Hematopoietic multipotent progenitor cell treated with erythropoietin and hydrocortisone succinate and interleukin-3 and kit ligand, for 15 days (in vitro differentiated cells): ENCODE data around the gene EAF2.
"Not testable (repeated sequence)": the region's sequence is repeated elsewhere in the genome, so short reads cannot be mapped to it uniquely, and the experiment has no call there.

ENCODE experiments used
- DNase-seq: peaks from one replicate; pipeline ENCODE4 v3.0.0-alpha.2; 2015; ENCODE audit warnings: low spot score

Gene EAF2

GRCh38 chr3:121834671-121835464, at the start of gene EAF2, which contains the start of gene IQCB1:
EAF2 (plus strand) TSS chr3:121835209; CDS start chr3:121835286, 77 bp downstream.
IQCB1 (minus strand) TSS chr3:121835060; CDS start chr3:121828960, 6,100 bp downstream.
- peak; percentile 97 for DNase-seq

DNA sequence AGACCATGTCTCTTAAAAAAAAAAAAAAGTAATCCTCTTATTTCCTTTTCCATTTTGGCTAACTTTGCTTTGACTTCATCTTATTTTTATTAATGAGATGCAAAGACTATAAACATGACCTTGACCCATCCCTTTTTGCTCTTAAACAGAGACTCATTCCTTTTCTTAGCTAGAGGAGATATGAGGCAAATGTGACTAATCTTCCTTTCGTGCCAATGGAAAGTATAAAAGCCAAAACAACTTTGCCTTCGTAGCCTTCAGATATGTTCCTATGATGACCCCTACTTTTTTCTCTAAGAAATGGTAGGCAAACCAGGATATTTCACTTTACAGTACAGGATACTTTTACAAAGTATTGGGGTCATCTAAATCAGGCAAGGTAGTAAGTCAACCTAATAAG, 48.5 kb upstream of the EAF2 start:
- no peak for DNase-seq

DNA sequence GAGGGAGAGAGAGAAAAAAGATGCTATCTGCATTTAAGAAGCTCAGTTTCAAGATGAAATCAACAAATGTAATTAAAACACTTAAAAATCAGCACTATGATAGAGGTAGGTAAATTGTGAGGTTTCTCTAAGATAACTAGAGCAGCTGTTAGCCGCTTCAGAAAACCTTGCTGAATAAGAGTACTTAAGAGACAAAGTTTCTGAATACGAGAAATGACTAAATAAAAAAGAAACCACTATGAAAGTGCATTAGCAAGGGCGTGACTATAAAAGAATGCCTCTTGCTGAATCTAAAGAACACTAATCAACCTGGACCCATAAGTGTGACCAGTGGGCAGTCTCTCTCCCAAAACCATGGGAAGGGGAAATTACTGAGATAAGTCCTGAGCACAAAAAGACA, 41.9 kb upstream of the EAF2 start:
- DNase-seq: no peak

DNA sequence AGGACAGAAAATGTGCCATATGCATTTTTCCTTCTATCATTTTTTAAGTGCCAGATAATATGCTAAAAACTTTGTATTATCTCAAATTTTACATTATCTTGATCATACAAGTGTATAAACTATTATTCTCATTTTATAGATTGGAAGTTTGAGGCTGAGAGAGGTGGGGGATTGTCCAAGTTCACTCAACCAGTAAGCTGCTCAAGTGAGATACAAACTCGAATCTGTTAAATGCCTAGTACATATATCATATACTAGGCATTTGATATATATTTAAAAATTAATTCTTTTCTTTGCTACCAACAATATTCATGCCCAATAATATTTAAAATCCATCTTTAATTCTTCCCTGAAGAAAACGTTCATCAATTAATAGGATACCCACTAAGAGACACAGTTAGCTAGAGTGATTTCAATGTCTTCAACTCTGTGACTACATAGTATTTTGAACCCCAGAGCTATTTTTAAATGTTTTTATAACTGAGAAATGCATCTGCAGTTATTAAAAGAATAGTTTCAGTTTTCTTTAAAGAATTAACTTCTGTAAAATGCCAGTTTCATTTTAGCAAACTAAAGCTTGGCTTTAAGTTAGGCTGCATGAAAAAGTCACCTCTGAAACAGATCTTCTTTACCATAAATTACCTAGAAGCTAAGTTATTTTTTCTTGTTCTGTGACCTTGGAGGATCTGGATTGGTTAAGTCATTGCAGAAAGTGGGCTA, 40.6 kb upstream of the EAF2 start:
- no peak for DNase-seq

- no peak for DNase-seq
Measured at GRCh38 chr3:121796970-121797369, 38.0 kb upstream of the EAF2 start.

GRCh38 chr3:121800906-121801305, 34.1 kb upstream of the EAF2 start:
- no peak for DNase-seq

- DNase-seq: no peak
Measured at GRCh38 chr3:121803771-121804320, 31.2 kb upstream of the EAF2 start.

DNA sequence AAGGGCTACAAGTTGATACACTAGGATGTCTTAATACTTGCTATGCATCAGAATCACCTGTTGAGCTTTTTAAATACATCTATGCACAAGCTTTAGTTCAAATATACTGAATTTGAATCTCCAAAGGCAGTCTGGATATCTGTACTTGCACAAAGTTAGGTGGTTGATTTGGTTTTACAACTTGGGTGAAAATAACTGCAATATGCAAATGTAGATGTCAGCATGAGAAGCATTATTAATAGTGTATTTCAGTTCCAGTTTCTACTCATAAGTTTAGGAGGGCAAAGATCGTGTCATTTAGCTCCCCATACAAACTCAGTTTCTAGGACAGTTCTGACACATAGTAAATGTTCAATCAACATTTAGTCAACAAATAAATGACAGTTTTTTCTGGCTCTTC, 25.8 kb upstream of the EAF2 start:
- no peak for DNase-seq

DNA sequence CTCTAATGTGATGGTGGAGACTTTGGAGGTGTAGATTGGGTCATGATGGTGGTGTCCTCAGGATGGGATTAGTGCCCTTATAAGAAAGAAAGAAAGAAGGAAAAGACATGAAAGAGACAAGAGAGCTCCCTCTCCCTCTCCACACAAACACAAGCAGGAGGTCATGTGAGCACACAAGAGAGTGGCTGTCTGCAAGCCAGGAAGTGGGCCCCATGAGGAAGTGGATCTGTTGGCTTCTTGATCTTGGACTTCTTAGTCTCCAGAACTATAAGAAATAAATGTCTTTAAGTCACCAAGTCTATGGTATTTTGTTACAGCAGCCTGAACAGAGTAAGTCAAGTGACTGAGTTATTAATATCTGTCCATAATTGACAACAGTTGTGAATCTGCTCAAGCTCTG, 17.3 kb upstream of the EAF2 start:
- DNase-seq: no peak

DNA sequence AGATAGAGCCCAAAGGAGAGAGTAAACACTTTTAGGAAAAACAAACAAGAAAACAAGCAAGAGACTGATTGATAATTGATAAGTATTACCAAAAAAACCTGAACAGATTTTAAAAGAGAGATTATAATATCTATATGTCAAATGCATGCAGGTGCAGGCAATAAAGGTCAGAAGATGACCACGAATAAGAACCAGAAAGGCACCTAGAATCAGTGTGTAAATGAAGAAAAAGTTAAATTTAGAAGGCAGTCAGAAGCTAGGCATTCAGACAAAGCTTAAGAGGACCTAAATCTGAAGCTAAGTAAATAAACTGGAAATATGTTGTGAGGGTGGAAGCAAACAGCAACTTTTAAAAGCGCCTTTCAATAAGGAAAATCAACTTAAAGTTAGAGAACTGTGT, 16.4 kb upstream of the EAF2 start:
- no peak for DNase-seq

- DNase-seq: no peak
Measured at GRCh38 chr3:121819236-121819635, 15.8 kb upstream of the EAF2 start.

DNA sequence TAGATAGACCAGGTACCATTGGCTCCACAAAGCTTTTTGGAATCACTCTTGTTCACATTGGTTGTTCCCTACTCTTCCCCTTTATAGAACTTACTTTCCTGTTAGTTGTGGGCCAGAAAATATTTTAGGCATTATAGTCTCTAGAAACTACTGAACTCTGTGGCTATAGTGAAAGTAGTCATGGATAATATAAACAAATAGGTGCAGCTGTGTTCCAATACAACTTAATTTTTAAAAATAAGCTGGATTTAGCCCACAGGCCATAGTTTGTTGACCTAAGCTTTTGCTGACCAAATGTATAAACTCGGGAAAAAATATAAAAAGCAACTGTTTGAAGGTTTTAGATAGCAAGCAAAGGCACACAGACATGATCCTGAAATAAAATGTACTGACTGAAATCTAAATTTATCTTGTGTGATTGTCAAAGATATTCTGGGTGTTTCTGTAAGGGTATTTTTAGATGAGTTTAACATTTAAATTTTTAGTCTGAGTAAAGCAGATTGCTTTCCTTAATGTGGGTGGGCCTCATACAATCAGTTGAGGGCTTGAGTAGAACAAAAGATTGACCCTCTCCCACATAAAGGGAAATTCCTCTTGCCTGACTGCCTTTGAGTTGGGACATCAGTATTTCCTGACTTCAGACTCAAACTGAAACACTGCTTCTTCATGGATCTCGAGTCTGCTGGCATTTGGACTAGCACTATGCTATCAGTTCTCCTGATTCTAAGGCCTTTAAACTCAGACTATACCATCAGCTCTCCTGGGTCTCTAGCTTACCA, 13.4 kb upstream of the EAF2 start:
- DNase-seq: no peak

DNA sequence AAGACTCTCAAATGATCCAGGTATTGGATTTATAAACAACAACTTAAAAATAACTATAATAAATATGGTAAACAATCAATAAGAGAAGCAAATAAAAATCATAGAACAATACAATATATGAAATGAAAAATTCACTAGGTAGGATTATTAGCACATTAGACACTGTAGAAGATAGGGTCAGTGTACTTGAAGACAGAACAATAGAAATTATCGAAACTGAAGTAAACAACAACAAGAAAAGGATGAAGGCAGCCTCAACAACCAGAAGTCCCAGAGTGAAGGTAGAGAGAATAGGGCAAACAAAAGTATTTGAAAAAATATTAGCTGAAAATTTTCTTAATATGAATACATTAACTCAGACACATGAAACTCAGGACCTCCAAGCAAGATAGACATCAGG, 12.0 kb upstream of the EAF2 start:
- DNase-seq: no peak

DNA sequence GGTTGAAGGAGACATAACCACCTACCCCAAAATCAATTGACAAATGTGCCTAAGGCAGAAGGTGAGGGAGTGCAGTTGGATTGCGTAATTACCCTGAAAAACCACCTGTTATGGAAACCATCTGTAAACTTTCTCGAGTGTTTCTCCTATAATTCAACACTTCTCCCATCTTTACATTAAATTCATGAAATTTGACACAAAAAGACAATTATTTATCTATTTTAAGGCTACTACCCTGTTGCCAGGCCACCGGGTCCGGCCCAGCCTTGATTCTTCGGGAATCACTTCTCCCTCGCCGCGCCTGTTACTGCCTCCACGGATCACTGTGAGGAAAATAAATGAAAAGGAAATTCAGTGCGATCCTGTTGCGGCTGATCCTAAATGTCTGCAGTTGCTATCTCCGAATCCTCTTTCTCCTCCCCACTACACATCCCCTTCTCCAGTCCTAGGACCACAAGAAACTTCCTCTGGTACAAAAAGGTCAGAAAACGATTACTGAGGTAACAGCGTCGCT, 795 bp upstream of the EAF2 start:
- DNase-seq: no peak

GRCh38 chr3:121835465-121835801, 424 bp downstream of the EAF2 start:
- DNase-seq: no peak

DNA sequence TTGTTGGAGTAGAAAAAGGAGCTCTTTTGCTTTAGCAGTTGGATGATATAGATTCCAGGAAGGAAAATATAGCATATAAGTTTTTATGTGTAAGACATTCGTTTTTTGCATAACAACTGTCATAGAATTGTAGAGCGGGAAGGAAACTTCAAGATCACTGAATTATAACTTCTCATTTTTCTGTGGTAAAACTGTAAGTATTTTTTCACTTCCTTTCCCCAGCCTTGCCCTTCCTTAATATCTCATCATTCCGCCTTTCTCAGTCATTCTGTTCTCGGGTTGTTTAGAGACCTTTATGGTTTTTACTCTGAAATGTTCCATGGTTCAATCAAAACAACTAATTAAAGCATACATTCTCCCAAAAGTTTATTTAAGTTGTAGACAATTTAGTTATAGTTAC, 1.1 kb downstream of the EAF2 start:
- no peak for DNase-seq

GRCh38 chr3:121836481-121836880, 1.5 kb downstream of the EAF2 start:
- DNase-seq: peak; percentile 29

DNA sequence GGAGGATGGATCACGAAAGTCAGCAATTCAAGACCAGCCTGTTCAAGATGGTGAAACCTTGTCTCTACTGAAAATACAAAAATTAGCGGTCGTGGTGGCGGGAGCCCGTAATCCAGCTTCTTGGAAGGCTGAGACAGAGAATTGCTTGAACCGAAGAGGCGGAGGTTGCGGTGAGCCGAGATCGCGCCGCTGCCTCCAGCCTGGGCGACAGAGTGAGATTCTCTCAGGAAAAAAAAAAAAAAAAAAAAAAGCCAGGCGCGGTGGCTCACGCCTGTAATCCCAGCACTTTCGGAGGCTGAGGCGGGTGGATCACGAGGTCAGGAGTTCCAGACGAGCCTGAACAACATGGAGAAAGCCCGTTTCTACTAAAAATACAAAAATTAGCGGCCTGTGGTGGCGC, 5.0 kb downstream of the EAF2 start:
- no peak for DNase-seq

DNA sequence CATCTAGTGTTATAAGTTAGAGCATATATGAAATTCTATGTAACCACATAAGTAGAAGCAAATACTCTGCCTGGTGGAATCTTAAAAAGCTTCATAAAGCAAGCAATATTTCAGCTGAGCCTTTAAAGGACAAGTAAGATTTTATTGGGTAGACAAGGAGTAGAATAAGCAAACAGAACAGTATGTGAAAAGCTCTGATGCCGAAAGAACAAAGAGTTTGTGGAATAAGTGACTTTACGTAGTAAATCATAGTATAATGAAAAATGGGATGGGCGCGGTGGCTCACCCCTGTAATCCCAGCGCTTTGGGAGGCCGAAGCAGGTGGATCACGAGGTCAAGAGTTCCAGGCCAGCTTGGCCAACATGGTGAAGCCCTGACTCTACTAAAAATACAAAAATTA, 9.9 kb downstream of the EAF2 start:
- DNase-seq: no peak

DNA sequence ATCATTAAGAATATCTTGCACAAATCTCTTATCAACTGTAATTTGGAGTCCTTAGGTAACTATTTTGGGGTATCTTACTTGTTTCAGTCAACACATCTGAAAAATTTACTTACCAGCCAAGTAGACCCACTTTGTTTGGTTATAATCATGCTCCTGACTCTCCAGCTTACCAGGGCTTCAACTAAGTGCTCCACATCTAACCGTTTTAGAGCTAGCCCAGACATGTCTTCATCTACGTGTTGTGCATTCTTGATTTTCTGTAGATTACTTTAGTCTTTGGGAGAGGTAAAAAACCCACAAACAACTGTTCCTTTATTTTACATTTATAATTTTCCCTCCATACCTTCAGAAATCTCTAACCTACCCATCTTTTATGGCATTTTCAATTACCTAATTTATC, 17.2 kb downstream of the EAF2 start:
- no peak for DNase-seq

DNA sequence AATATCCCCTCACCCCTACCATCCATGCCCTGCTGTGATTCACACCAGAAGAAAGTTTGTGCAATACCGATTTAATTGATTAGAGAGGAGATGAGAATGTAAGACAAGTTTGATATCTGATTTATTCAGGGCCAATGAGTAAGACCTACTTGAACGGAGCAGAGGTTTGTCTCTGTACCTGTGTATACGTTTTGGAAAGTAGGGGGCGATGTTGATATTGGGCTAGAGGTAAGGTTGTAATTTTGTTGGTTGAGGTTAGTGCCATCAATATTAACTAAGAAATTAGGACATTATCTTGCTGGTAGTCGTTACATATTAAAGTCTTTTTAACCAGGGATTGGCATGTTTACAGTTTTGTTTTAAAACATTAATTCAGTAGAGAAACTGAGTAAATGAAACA, 20.5 kb downstream of the EAF2 start:
- DNase-seq: no peak

- not testable (repeated sequence) for DNase-seq
Measured at GRCh38 chr3:121857778-121858177, 22.8 kb downstream of the EAF2 start.
